ENCODE results near the gene ADAD2.

ADAD2 gene

GRCh38 chr16:84186685-84187437 lies 4.1 kb upstream of the ADAD2 start, which contains the start of gene TAF1C (continued):
- TF ChIP-seq ZNF146 (tag by site-specific recombination; IDR thresholded peaks at IDR 0.05) (no peak), ZNF830 (tag by site-specific recombination; IDR thresholded peaks at IDR 0.05; ENCODE audit: low read depth) (no peak), ZNF394 (tag by site-specific recombination; IDR thresholded peaks at IDR 0.05; ENCODE audit: borderline replicate concordance) (no peak), ZNF654 (tag by site-specific recombination; IDR thresholded peaks at IDR 0.05; ENCODE audit: low read depth) (peak; percentile 56), ZNF664 (tag by site-specific recombination; IDR thresholded peaks at IDR 0.05) (no peak), KLF9 (tag by site-specific recombination; IDR thresholded peaks at IDR 0.05; ENCODE audit: low read depth) (peak; percentile 29; the same call in 1 of the 2 replicates), ZNF629 (tag by site-specific recombination; IDR thresholded peaks at IDR 0.05) (peak; percentile 42; the same call in 1 of the 2 replicates), PRDM1 (tag by site-specific recombination; IDR thresholded peaks at IDR 0.05) (no peak), ZNF211 (tag by site-specific recombination; IDR thresholded peaks at IDR 0.05; ENCODE audit: low read depth) (no peak), ZNF140 (tag by site-specific recombination; IDR thresholded peaks at IDR 0.05) (no peak), YY1 (tag by site-specific recombination; IDR thresholded peaks at IDR 0.05) (no peak), ZSCAN18 (tag by site-specific recombination; IDR thresholded peaks at IDR 0.05) (no peak), ZNF155 (tag by site-specific recombination; IDR thresholded peaks at IDR 0.05) (no peak), KLF16 (tag by site-specific recombination; IDR thresholded peaks at IDR 0.05) (peak; percentile 45), ZNF423 (tag by site-specific recombination; IDR thresholded peaks at IDR 0.05) (no peak), ZBTB7A (tag by site-specific recombination; IDR thresholded peaks at IDR 0.05; ENCODE audit: low read depth) (no peak), ZIC2 (tag by site-specific recombination; IDR thresholded peaks at IDR 0.05) (0 out of 2 replicates have a peak, but pooled peaks have one; percentile 13), FEZF1 (tag by site-specific recombination; IDR thresholded peaks at IDR 0.05) (no peak), RBAK (tag by site-specific recombination; IDR thresholded peaks at IDR 0.05) (no peak), SCRT1 (tag by site-specific recombination; IDR thresholded peaks at IDR 0.05; ENCODE audit: borderline replicate concordance) (no peak), ZNF239 (tag by site-specific recombination; IDR thresholded peaks at IDR 0.05) (no peak), ZNF133 (tag by site-specific recombination; IDR thresholded peaks at IDR 0.05) (no peak), ZNF501 (tag by site-specific recombination; IDR thresholded peaks at IDR 0.05) (0 out of 2 replicates have a peak, but pooled peaks have one; percentile 59), OVOL3 (tag by site-specific recombination; IDR thresholded peaks at IDR 0.05) (no peak), ZNF2 (tag by site-specific recombination; IDR thresholded peaks at IDR 0.05) (0 out of 2 replicates have a peak, but pooled peaks have one; percentile 29), ZNF292 (tag by site-specific recombination; IDR thresholded peaks at IDR 0.05; ENCODE audit: borderline replicate concordance, low read depth) (no peak), ZNF416 (tag by site-specific recombination; IDR thresholded peaks at IDR 0.05) (no peak), ZNF670 (tag by site-specific recombination; IDR thresholded peaks at IDR 0.05; ENCODE audit: low read depth) (no peak)
- TF ChIP-seq, protein P1, sequence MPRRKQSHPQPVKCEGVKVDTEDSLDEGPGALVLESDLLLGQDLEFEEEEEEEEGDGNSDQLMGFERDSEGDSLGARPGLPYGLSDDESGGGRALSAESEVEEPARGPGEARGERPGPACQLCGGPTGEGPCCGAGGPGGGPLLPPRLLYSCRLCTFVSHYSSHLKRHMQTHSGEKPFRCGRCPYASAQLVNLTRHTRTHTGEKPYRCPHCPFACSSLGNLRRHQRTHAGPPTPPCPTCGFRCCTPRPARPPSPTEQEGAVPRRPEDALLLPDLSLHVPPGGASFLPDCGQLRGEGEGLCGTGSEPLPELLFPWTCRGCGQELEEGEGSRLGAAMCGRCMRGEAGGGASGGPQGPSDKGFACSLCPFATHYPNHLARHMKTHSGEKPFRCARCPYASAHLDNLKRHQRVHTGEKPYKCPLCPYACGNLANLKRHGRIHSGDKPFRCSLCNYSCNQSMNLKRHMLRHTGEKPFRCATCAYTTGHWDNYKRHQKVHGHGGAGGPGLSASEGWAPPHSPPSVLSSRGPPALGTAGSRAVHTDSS (tag by site-specific recombination; IDR thresholded peaks at IDR 0.05), result no peak
- TF ChIP-seq, protein P2, sequence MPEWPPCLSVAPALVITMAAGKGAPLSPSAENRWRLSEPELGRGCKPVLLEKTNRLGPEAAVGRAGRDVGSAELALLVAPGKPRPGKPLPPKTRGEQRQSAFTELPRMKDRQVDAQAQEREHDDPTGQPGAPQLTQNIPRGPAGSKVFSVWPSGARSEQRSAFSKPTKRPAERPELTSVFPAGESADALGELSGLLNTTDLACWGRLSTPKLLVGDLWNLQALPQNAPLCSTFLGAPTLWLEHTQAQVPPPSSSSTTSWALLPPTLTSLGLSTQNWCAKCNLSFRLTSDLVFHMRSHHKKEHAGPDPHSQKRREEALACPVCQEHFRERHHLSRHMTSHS (tag by site-specific recombination; IDR thresholded peaks at IDR 0.05), result no peak
- TF ChIP-seq, protein P3, sequence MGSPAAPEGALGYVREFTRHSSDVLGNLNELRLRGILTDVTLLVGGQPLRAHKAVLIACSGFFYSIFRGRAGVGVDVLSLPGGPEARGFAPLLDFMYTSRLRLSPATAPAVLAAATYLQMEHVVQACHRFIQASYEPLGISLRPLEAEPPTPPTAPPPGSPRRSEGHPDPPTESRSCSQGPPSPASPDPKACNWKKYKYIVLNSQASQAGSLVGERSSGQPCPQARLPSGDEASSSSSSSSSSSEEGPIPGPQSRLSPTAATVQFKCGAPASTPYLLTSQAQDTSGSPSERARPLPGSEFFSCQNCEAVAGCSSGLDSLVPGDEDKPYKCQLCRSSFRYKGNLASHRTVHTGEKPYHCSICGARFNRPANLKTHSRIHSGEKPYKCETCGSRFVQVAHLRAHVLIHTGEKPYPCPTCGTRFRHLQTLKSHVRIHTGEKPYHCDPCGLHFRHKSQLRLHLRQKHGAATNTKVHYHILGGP (tag by site-specific recombination; IDR thresholded peaks at IDR 0.05), result no peak

Measured in HEK293 (cell line).